OCI-LY3 (cell line): Measurements from ENCODE around the gene VSIG10L2.

Source experiments
- H2AFZ ChIP-seq: fragments of 200-600, 300-600 bp; shearing (Covaris generic); 2 replicates; pipeline ENCODE4 v1.6.0; 2014; ENCODE audit warnings: antibody characterized with exemption, low read depth, low read length
- H3K27ac ChIP-seq: fragments of 200-600, 300-600 bp; sonication (generic); 2 replicates; pipeline ENCODE4 v1.5.1; 2014; ENCODE audit warnings: mild to moderate bottlenecking, low read length, moderate library complexity, mixed read lengths
- H3K27me3 ChIP-seq: fragments of 200-600, 300-600 bp; sonication (generic); 2 replicates; pipeline ENCODE4 v1.6.1; 2014; ENCODE audit warnings: low read depth, low read length, mixed read lengths
- H3K36me3 ChIP-seq: fragments of 200-600, 300-600 bp; sonication (generic); replicated peaks from 2 replicates; pipeline ENCODE3; 2014; ENCODE audit warnings: low read depth, low read length, mixed read lengths
- H3K4me1 ChIP-seq: fragments of 300-600, 200-600 bp; sonication (generic); 2 replicates; pipeline ENCODE4 v1.6.1; 2014; ENCODE audit warnings: low read length, mixed read lengths
- H3K4me2 ChIP-seq: fragments of 200-600, 300-600 bp; sonication (generic); 2 replicates; pipeline ENCODE4 v1.6.1; 2014; ENCODE audit warnings: low read length, mixed read lengths
- H3K4me3 ChIP-seq: fragments of 300-600, 200-600 bp; sonication (generic); 2 replicates; pipeline ENCODE4 v1.5.1; 2014; ENCODE audit warnings: antibody characterized with exemption, mild to moderate bottlenecking, low read length, moderate library complexity
- H3K79me2 ChIP-seq: fragments of 300-600, 200-600 bp; shearing (Covaris generic); 2 replicates; pipeline ENCODE4 v1.6.1; 2014; ENCODE audit warnings: mild to moderate bottlenecking, low read length, mixed read lengths
- H3K9ac ChIP-seq: fragments of 300-600, 200-600 bp; shearing (Covaris generic); 2 replicates; pipeline ENCODE4 v1.6.0; 2014; ENCODE audit warnings: mild to moderate bottlenecking, low read length, moderate library complexity
- H3K9me3 ChIP-seq: fragments of 200-600, 300-600 bp; shearing (Covaris generic); 2 replicates; pipeline ENCODE4 v1.6.1; 2014; ENCODE audit warnings: low read length, mixed read lengths; ENCODE audit not compliant: insufficient read depth
- H4K20me1 ChIP-seq: fragments of 200-600, 300-600 bp; sonication (generic); 2 replicates; pipeline ENCODE4 v1.6.1; 2016; ENCODE audit warnings: low read length, mixed read lengths; ENCODE audit not compliant: insufficient read depth
- CTCF ChIP-seq: fragments of 200-600, 300-600 bp; sonication (generic); IDR thresholded peaks from 2 replicates; pipeline ENCODE4 v1.5.1; 2014; ENCODE audit warnings: antibody characterized with exemption, low read length, low read depth
- EZH2phosphoT487 ChIP-seq: fragments of 200-600 bp; shearing (Covaris generic); IDR thresholded peaks from 2 replicates; pipeline ENCODE4 v1.6.1; 2018; ENCODE audit warnings: antibody characterized with exemption, mixed run types, low read depth

Gene VSIG10L2

GRCh38 chr11:125999234-125999880 lies 53.5 kb downstream of the VSIG10L2 start:
- no peaks in the 10 kb centered on the region for H3K9me3 ChIP-seq
- no peak for TF ChIP-seq EZH2phosphoT487
- TF ChIP-seq CTCF: no peak
- no peaks in the 10 kb centered on the region for H3K79me2 ChIP-seq
- no peaks in the 10 kb centered on the region for H3K27me3 ChIP-seq
- H3K36me3 ChIP-seq: no peaks in the 10 kb centered on the region
- no peak overlapping the region for H3K9ac ChIP-seq
- no peak overlapping the region for H3K4me2 ChIP-seq
- no peak overlapping the region for H3K4me3 ChIP-seq
- H4K20me1 ChIP-seq: no peaks in the 10 kb centered on the region
- H3K4me1 ChIP-seq: no peaks in the 10 kb centered on the region
- no peak overlapping the region for H2AFZ ChIP-seq
- no peak overlapping the region for H3K27ac ChIP-seq

GRCh38 chr11:126002181-126002580 lies 56.3 kb downstream of the VSIG10L2 start:
- no peaks in the 10 kb centered on the region for H3K36me3 ChIP-seq
- H3K27me3 ChIP-seq: no peaks in the 10 kb centered on the region
- no peaks in the 10 kb centered on the region for H3K9me3 ChIP-seq
- H4K20me1 ChIP-seq: no peaks in the 10 kb centered on the region
- 0 out of 2 replicates have a peak, but pooled peaks cover 2% of the 10 kb centered on the region for H3K4me1 ChIP-seq
- H3K4me3 ChIP-seq: no peak overlapping the region
- no peak overlapping the region for H3K9ac ChIP-seq
- H2AFZ ChIP-seq: no peak overlapping the region
- H3K27ac ChIP-seq: no peak overlapping the region
- no peaks in the 10 kb centered on the region for H3K79me2 ChIP-seq
- TF ChIP-seq EZH2phosphoT487: no peak
- no peak for TF ChIP-seq CTCF
- no peak overlapping the region for H3K4me2 ChIP-seq
